Mucosa of descending colon (tissue), 3 donors: ENCODE measurements around the gene FAM184B. TPM values are rescaled to one million over a fixed set of nuclear protein-coding genes. Genes with fewer than 3 reads are reported as not detected.
A peak's percentile ranks its signal among the peaks of the same experiment; 100 is the strongest.

Source experiments
- ATAC-seq: fragments of 200-7000 bp; cut with Tn5 transposase; one replicate; pipeline ENCODE4 v1.9.1; 2020; ENCODE audit warnings: mild to moderate bottlenecking, moderate library complexity
- DNase-seq, 3 donors: peaks; one replicate each; pipeline ENCODE4 v3.0.0-alpha.2; 2020
- H3K36me3 ChIP-seq: fragments of 200-600 bp; one replicate; pipeline ENCODE4 v1.8.0; 2021; ENCODE audit warnings: low read depth, mild to moderate bottlenecking
- H3K4me1 ChIP-seq: fragments of 200-600 bp; one replicate; pipeline ENCODE4 v1.8.0; 2021; ENCODE audit warnings: low read depth, mild to moderate bottlenecking
- H3K4me3 ChIP-seq: fragments of 200-600 bp; one replicate; pipeline ENCODE4 v1.8.0; 2021; ENCODE audit warnings: mild to moderate bottlenecking
- H3K9me3 ChIP-seq: fragments of 200-600 bp; one replicate; pipeline ENCODE4 v1.8.0; 2021; ENCODE audit warnings: mild to moderate bottlenecking
- intact Hi-C, 2 donors: fragments of 100-400 bp; cut with DNase I in 1 of 2; cut with micrococcal nuclease in 1 of 2; formaldehyde crosslinking; loops; one replicate each; pipeline versions ENCODE4 v1.11.0 to v1.11.1; 2022; cut with DNase I, micrococcal nuclease
- total RNA-seq, 3 donors: library from RNA; stranded (reverse); fragmentation: NEBNext Ultra II Directional in 2 of 3; extraction: Animal tissue kit (Norgen Biotek cat#: 25700) in 2 of 3; gene quantifications; one replicate each; pipeline versions ENCODE4 v1.2.1 to v1.2.4, GENCODE V29; 2021 to 2023
- TF ChIP-seq, protein P1 (sequence below): fragments of 200-600 bp; IDR thresholded peaks from one replicate; pipeline ENCODE4 v1.8.0; 2022; ENCODE audit warnings: antibody characterized with exemption, mild to moderate bottlenecking
- donor health status: DM: no; HTN: no; CAD: no; lungs with moderate emphysema.
- donor health status: DM: no; HTN: no; CAD: no.
- donor health status: DM: no; HTN: yes; CAD: no.

The FAM184B gene
- total RNA-seq, 3 donors from 2014 or later: 0.13 to 0.61 (median 0.41) TPM

DNA sequence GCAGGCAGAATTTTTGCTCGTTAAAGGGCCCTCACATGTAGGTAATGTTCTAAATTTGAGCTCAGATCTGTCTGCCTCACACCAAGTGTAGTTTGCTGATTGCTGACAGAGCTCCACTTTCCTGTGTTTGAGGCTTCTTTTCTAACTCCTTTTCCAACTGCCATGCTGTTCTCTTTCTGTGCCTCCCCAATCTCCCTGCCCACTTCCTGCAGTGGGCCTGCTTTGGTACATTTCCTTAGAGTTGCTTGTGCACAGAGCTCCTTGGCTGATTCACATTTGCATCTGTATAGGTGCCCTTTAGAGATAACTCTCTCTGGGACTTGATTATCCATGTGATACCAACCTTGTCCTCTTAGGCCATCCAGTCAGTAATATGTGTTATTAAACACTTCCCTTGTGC is 162.5 kb downstream of the FAM184B start:
- no peak for ATAC-seq
- intact Hi-C loops: no loop called here
- no peak overlapping the region for H3K4me3 ChIP-seq
- DNase-seq: no peak
- H3K9me3 ChIP-seq: no peaks in the 10 kb centered on the region
- peaks cover 23% of the 10 kb centered on the region for H3K4me1 ChIP-seq
- TF ChIP-seq, protein P1, sequence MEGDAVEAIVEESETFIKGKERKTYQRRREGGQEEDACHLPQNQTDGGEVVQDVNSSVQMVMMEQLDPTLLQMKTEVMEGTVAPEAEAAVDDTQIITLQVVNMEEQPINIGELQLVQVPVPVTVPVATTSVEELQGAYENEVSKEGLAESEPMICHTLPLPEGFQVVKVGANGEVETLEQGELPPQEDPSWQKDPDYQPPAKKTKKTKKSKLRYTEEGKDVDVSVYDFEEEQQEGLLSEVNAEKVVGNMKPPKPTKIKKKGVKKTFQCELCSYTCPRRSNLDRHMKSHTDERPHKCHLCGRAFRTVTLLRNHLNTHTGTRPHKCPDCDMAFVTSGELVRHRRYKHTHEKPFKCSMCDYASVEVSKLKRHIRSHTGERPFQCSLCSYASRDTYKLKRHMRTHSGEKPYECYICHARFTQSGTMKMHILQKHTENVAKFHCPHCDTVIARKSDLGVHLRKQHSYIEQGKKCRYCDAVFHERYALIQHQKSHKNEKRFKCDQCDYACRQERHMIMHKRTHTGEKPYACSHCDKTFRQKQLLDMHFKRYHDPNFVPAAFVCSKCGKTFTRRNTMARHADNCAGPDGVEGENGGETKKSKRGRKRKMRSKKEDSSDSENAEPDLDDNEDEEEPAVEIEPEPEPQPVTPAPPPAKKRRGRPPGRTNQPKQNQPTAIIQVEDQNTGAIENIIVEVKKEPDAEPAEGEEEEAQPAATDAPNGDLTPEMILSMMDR: no peak
- H3K36me3 ChIP-seq: peaks cover 13% of the 10 kb centered on the region

DNA sequence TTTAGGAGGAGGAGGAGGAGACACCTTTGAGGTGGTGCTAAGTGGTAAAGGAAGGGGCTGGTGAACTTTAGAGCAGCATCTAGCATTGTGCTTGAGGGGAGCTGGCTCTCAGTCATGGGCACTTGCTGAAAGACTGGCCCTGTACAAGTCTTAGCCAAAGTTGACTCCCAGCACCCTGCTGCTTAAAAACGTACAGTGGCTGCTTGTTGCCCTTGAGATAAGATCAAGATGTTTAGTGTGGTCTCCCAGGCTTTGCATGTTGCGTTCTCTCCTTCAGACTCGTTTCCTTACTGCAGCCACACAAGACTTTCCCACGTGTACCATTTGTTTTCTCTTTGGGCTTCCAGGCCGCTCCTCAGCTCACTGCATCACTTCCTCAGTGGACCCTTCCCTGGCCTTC is 165.1 kb downstream of the FAM184B start:
- Histone ChIP-seq H3K9me3 (no peaks in the 10 kb centered on the region), H3K4me3 (no peak overlapping the region), H3K4me1 (peaks cover 23% of the 10 kb centered on the region), H3K36me3 (no peaks in the 10 kb centered on the region)
- TF ChIP-seq, protein P1: no peak
- DNase-seq: no peak
- intact Hi-C loops: no loop called here
- ATAC-seq: no peak

DNA sequence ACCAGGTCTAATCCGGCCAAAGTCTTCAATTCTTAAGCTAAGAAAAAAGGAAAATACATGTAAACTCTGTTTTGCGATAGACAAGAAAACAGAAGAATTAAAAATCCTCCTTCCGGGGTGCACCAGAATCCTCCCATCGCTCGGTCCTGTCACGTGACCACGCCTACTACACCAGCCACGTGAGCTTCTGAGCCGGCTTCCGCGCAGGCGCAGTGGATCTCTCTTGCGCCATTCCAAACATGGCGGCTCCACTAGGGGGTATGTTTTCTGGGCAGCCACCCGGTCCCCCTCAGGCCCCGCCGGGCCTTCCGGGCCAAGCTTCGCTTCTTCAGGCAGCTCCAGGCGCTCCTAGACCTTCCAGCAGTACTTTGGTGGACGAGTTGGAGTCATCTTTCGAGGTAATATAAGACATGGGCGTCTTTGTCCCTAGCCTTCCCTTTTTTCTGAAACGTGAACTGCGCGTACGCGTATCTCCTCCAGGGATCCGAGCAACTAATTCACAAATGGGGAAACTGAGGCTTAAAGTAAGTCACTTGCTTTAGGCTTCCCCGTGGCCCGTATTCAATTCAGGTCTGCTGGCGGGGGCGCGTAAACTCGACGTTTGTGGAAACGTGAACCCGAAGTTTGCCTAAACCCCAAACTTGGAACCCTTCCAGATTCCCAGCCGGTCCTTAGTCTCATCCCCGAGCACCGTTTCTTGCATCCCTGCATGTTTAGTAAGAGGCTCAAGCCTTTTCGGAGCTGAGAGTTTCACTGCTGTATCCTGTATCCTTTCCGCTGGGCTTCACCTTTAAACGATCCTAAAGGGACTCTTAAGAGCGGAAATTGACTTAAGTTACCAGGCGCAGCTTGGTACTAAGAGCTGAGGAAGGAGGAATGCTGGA is 166.8 kb downstream of the FAM184B start, which contains the start of gene MED28:
MED28 (plus strand) TSS at position 226 of the 884 bp plus-strand sequence; CDS start at position 240, 14 bp downstream.
- Histone ChIP-seq H3K36me3 (no peaks in the 10 kb centered on the region), H3K4me3 (peak within 1 kb of the TSS; percentile 89), H3K9me3 (no peaks in the 10 kb centered on the region), H3K4me1 (peaks cover 23% of the 10 kb centered on the region)
- peak; percentile 95 to 97 (median 97) for DNase-seq
- peak; percentile 99 for ATAC-seq
- TF ChIP-seq, protein P1: no peak
- intact Hi-C loops: no loop called here

DNA sequence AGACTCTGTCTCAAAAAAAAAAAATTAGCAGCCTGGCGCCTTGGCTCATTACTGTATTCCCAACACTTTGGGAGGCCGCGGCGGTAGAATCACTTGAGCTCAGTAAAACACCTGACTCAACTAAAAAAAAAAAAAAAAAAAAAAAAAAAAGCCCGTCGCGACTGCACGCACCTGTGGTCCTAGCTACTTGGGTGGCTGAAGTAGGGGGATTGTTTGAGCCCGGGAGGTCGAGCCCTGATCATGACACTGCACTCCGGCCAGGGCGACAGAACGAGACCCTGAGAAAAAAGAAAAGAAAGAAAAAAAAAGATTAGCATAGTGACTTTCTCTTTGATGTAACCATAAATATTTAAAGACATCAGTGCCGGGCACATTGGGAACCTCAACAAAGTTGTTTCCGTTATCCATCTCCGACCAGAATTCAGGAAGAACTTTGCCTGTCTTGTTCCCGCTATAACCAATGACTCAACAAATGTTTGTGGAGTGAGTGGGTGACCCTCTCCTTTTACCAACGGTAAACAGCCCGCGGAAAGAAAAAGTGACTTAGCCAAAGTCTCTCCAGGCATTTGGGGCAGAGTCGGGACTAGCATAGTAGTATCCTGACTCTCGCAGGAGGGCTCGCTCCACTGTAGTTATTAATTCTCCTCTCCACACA is 167.5 kb downstream of the FAM184B start:
- ATAC-seq (peak; percentile 65), DNase-seq (peak in 2 of 3 donors; percentile 11 to 31)
- Histone ChIP-seq H3K4me1 (peaks cover 23% of the 10 kb centered on the region), H3K4me3 (peak overlapping the region; percentile 89), H3K9me3 (no peaks in the 10 kb centered on the region), H3K36me3 (no peaks in the 10 kb centered on the region)
- intact Hi-C loops: no loop called here
- TF ChIP-seq, protein P1: no peak

DNA sequence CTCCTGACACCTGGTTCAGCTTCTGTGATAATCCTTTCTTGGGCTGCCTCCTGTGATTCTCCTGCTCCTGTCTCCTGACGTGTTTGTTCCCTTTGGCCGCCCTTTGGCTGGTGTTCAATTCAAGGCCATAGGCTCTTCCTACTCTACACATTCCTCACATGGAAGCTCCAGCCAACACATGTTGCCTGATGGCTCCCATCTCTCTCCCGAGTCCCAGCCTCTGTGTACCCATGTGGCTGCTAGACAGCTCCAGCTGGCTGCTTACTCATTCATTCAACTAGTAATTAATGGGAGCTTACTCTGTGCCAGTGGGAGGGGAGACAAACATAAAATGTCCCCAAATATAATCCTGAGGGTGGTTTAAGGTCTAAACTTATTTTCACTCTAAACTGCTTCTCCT is 176.2 kb downstream of the FAM184B start:
- no peak for ATAC-seq
- Histone ChIP-seq H3K4me3 (no peak overlapping the region), H3K4me1 (no peaks in the 10 kb centered on the region), H3K36me3 (no peaks in the 10 kb centered on the region), H3K9me3 (no peaks in the 10 kb centered on the region)
- DNase-seq: no peak
- intact Hi-C loops: no loop called here
- TF ChIP-seq, protein P1: no peak
